ENCODE measurements around the gene NLRP11.
"Not testable (repeated sequence)": the region's sequence is repeated elsewhere in the genome, so short reads cannot be mapped to it uniquely, and the experiment has no call there.

NLRP11 gene

GRCh38 chr19:55801416-55801815 is 30.4 kb downstream of the NLRP11 start:
- H3K27ac ChIP-seq = no peak overlapping the region
- no peak for TF ChIP-seq CTCF (IDR thresholded peaks at IDR 0.05)
- no peak for DNase-seq (ENCODE audit: low spot score)
- no peak overlapping the region for H3K4me3 ChIP-seq

- no peak for TF ChIP-seq CTCF (IDR thresholded peaks at IDR 0.05)
- no peak for DNase-seq (ENCODE audit: low spot score)
- no peak overlapping the region for H3K4me3 ChIP-seq
Measured at GRCh38 chr19:55795021-55795420, 36.8 kb downstream of the NLRP11 start.

GRCh38 chr19:55781112-55781511 is 50.7 kb downstream of the NLRP11 start:
- Histone ChIP-seq H3K4me3 (no peak overlapping the region), H3K27ac (no peak overlapping the region)
- no peak for DNase-seq (ENCODE audit: low spot score)
- no peak for TF ChIP-seq CTCF (IDR thresholded peaks at IDR 0.05)

More at GRCh38 chr19:55795021-55795420, 36.8 kb downstream of the NLRP11 start:
- no peak overlapping the region for H3K27ac ChIP-seq

- TF ChIP-seq CTCF (IDR thresholded peaks at IDR 0.05) = no peak
- Histone ChIP-seq H3K27ac (no peak overlapping the region), H3K4me3 (no peak overlapping the region)
- no peak for DNase-seq (ENCODE audit: low spot score)
Measured at GRCh38 chr19:55778331-55778730, 53.5 kb downstream of the NLRP11 start.

GRCh38 chr19:55777528-55777927 is 54.3 kb downstream of the NLRP11 start:
- no peak overlapping the region for H3K4me3 ChIP-seq
- TF ChIP-seq CTCF (IDR thresholded peaks at IDR 0.05) = no peak
- no peak for DNase-seq (ENCODE audit: low spot score)
- no peak overlapping the region for H3K27ac ChIP-seq

GRCh38 chr19:55769632-55770031 is 62.2 kb downstream of the NLRP11 start:
- not testable (repeated sequence) for H3K4me3 ChIP-seq; DNase-seq (ENCODE audit: low spot score); H3K27ac ChIP-seq

GRCh38 chr19:55768818-55769217 is 63.0 kb downstream of the NLRP11 start, which contains the start of gene RFPL4AL1:
Gene RFPL4AL1 (plus strand): TSS chr19:55769118. CDS start chr19:55771805, 2,687 bp downstream.
- H3K27ac ChIP-seq; H3K4me3 ChIP-seq; DNase-seq (ENCODE audit: low spot score): not testable (repeated sequence)

GRCh38 chr19:55766466-55766865 is 65.3 kb downstream of the NLRP11 start:
- DNase-seq (ENCODE audit: low spot score) = no peak
- Histone ChIP-seq H3K27ac (no peak overlapping the region), H3K4me3 (no peak overlapping the region)
- TF ChIP-seq CTCF (IDR thresholded peaks at IDR 0.05) = no peak

- DNase-seq (ENCODE audit: low spot score); H3K4me3 ChIP-seq; H3K27ac ChIP-seq: not testable (repeated sequence)
Measured at GRCh38 chr19:55758797-55759196, 73.0 kb downstream of the NLRP11 start, which contains the start of gene RFPL4A. Gene RFPL4A (plus strand): TSS chr19:55759097. CDS start chr19:55761801, 2,704 bp downstream.

- not testable (repeated sequence) for H3K27ac ChIP-seq; H3K4me3 ChIP-seq; DNase-seq (ENCODE audit: low spot score)
Measured at GRCh38 chr19:55756808-55757207, 75.0 kb downstream of the NLRP11 start.
